Panc1 (cell line): ENCODE data around the gene CFAP53. TPM values are rescaled to one million over a fixed set of nuclear protein-coding genes. Genes with fewer than 3 reads are reported as not detected.

Experiments
- ATAC-seq: fragments of 200-7000 bp; cut with Tn5 transposase; 2 replicates; pipeline ENCODE4 v1.9.1; 2020; ENCODE audit warnings: mild to moderate bottlenecking, moderate library complexity
- BruUV-seq: library from RNA; stranded (reverse); fragments of 400-500 nt; replicated peaks from 2 replicates; lab custom pipeline; 2021; lab: Mats Ljungman, UMichigan
- CTCF ChIA-PET: fragments of 300-600 bp; sonication (Branson Sonifier 250); formaldehyde crosslinking; loops from one replicate; lab custom pipeline; 2022; ENCODE audit warnings: antibody characterized with exemption; lab: Charles Lee
- POLR2A ChIA-PET: fragments of 300-600 bp; sonication (Branson Sonifier 250); formaldehyde crosslinking; loops from one replicate; lab custom pipeline; 2022; ENCODE audit warnings: antibody characterized with exemption; lab: Charles Lee
- DNase-seq: peaks from one replicate; pipeline ENCODE4 v3.0.0-alpha.2; 2010; ENCODE audit warnings: low read depth, low spot score
- H3K27ac ChIP-seq: 2 replicates; pipeline ENCODE4 v1.5.1; 2011; ENCODE audit warnings: mild to moderate bottlenecking, low read length, inconsistent platforms
- H3K27me3 ChIP-seq: fragments of 200-500 bp; sonication (Bioruptor generic); 2 replicates; pipeline ENCODE4 v1.6.0; 2014; ENCODE audit warnings: low read length, inconsistent platforms; ENCODE audit not compliant: control insufficient read depth, insufficient read depth
- H3K36me3 ChIP-seq: fragments of 200-500 bp; sonication (Bioruptor generic); 2 replicates; pipeline ENCODE4 v1.5.1; 2014; ENCODE audit warnings: inconsistent platforms, mild to moderate bottlenecking, low read length, moderate library complexity; ENCODE audit not compliant: control insufficient read depth, insufficient read depth
- H3K4me1 ChIP-seq: 2 replicates; pipeline ENCODE4 v1.5.1; 2011; ENCODE audit warnings: inconsistent platforms, mild to moderate bottlenecking, low read length, moderate library complexity; ENCODE audit not compliant: control insufficient read depth, insufficient read depth
- H3K4me3 ChIP-seq, 2 experiments: 2 replicates each; pipeline ENCODE4 v1.5.1; 2011 to 2012; ENCODE audit warnings: low read depth in 2 of 2, low read length in 2 of 2, mild to moderate bottlenecking in 2 of 2, inconsistent platforms in 1 of 2, moderate library complexity in 1 of 2
- H3K9me3 ChIP-seq: fragments of 200-500 bp; sonication (Bioruptor generic); 2 replicates; pipeline ENCODE4 v1.5.1; 2014; ENCODE audit warnings: low read depth, mild to moderate bottlenecking, inconsistent platforms, low read length, moderate library complexity; ENCODE audit not compliant: control insufficient read depth, insufficient read depth
- CTCF ChIP-seq: fragments of 450-650 bp; IDR thresholded peaks from 2 replicates; pipeline ENCODE4 v1.5.1; 2017; ENCODE audit warnings: mild to moderate bottlenecking
- POLR2AphosphoS5 ChIP-seq: IDR thresholded peaks from 2 replicates; pipeline ENCODE4 v1.6.1; 2012; ENCODE audit warnings: mild to moderate bottlenecking, low read depth, low read length, moderate library complexity
- REST ChIP-seq, 2 experiments: IDR thresholded peaks; 2 replicates each; pipeline ENCODE4 v1.6.1; 2011 to 2012; ENCODE audit warnings: low read depth in 2 of 2, control low read depth in 1 of 2, low read length in 1 of 2, mild to moderate bottlenecking in 1 of 2, moderate library complexity in 1 of 2; ENCODE audit not compliant: insufficient read depth in 1 of 2
- SIN3A ChIP-seq: IDR thresholded peaks from 2 replicates; pipeline ENCODE4 v1.6.1; 2012; ENCODE audit warnings: low read depth, mild to moderate bottlenecking, low read length, moderate library complexity, borderline replicate concordance; ENCODE audit not compliant: insufficient read depth
- TCF7L2 ChIP-seq: IDR thresholded peaks from 2 replicates; pipeline ENCODE4 v1.6.1; 2011; ENCODE audit warnings: mild to moderate bottlenecking, low read depth, low read length, inconsistent platforms
- in situ Hi-C: cut with HindIII; loops from 2 replicates; pipeline ENCODE4 v1.10.0; 2016; ENCODE audit warnings: low sequenced_read_pairs, low pct_unique_long_range_greater_than_20kb
- intact Hi-C: fragments of 100-400 bp; cut with micrococcal nuclease; formaldehyde crosslinking; loops from one replicate; pipeline ENCODE4 v1.10.0; 2022; ENCODE audit not compliant: unreplicated experiment
- total RNA-seq: library from RNA; stranded (reverse); gene quantifications from one replicate; pipeline ENCODE4 v1.2.1, GENCODE V29; 2021; ENCODE audit not compliant: unreplicated experiment

Gene CFAP53
- total RNA-seq, 1 experiment from 2014 or later: 0.23 TPM

GRCh38 chr18:50187659-50188058 lies 78.6 kb downstream of the CFAP53 start:
- in situ Hi-C loops (no loop called here), intact Hi-C loops (no loop called here)
- ChIA-PET POLR2A (no interaction called here), CTCF (no interaction called here)
- BruUV-seq: no TSS peak
- DNase-seq: no peak
- H3K27ac ChIP-seq: no peak overlapping the region
- no peaks in the 10 kb centered on the region for H3K36me3 ChIP-seq
- TF ChIP-seq REST (IDR thresholded peaks at IDR 0.05; ENCODE audit: insufficient read depth in 1 of 2, low read depth in 2 of 2, low read length in 1 of 2) (no peak), POLR2AphosphoS5 (no peak), TCF7L2 (no peak), SIN3A (no peak), CTCF (no peak)
- H3K4me1 ChIP-seq: no peaks in the 10 kb centered on the region
- no peak for ATAC-seq
- peaks cover 2% of the 10 kb centered on the region; the same call in 1 of the 2 replicates for H3K27me3 ChIP-seq
- no peaks in the 10 kb centered on the region for H3K9me3 ChIP-seq
- H3K4me3 ChIP-seq: no peak overlapping the region

- ATAC-seq (no peak), DNase-seq (no peak)
- no peak overlapping the region for H3K27ac ChIP-seq
- TF ChIP-seq SIN3A (no peak), POLR2AphosphoS5 (no peak)
- no peak overlapping the region for H3K4me3 ChIP-seq
- ChIA-PET CTCF (no interaction called here), POLR2A (no interaction called here)
- no peaks in the 10 kb centered on the region for H3K4me1 ChIP-seq
- H3K36me3 ChIP-seq: no peaks in the 10 kb centered on the region
- BruUV-seq: no TSS peak
- intact Hi-C loops (no loop called here), in situ Hi-C loops (no loop called here)
- H3K9me3 ChIP-seq: no peaks in the 10 kb centered on the region
- peaks cover 2% of the 10 kb centered on the region; the same call in 1 of the 2 replicates for H3K27me3 ChIP-seq
These were observed 79.9 kb downstream of the CFAP53 start for GRCh38 chr18:50186385-50186784.

GRCh38 chr18:50183556-50183955 lies 82.7 kb downstream of the CFAP53 start:
- no peaks in the 10 kb centered on the region for H3K4me1 ChIP-seq
- CTCF ChIA-PET: interaction anchor here (0.6 kb wide), 2 partner anchors 83 to 155 kb away, joined by 3 to 6 read pairs; no protein-coding TSS in a partner anchor
- no peak for ATAC-seq
- in situ Hi-C loops: no loop called here
- intact Hi-C loops: no loop called here
- DNase-seq: no peak
- no peaks in the 10 kb centered on the region for H3K9me3 ChIP-seq
- TF ChIP-seq CTCF: no peak
- no peak for TF ChIP-seq POLR2AphosphoS5
- no peak for TF ChIP-seq REST (IDR thresholded peaks at IDR 0.05; ENCODE audit: insufficient read depth in 1 of 2, low read depth in 2 of 2, low read length in 1 of 2)
- no peak for TF ChIP-seq SIN3A
- POLR2A ChIA-PET: no interaction called here
- no peaks in the 10 kb centered on the region for H3K36me3 ChIP-seq
- no peaks in the 10 kb centered on the region; the same call in 1 of the 2 replicates for H3K27me3 ChIP-seq
- BruUV-seq: no TSS peak
- no peak overlapping the region for H3K4me3 ChIP-seq
- no peak overlapping the region for H3K27ac ChIP-seq
